OCI-LY7 (cell line): ENCODE results near the gene LCP1. TPM values are rescaled to one million over a fixed set of nuclear protein-coding genes. Genes with fewer than 3 reads are reported as not detected.

Experiments used
- BruUV-seq: library from RNA; stranded (reverse); fragments of 400-500 nt; replicated peaks from 2 replicates; lab custom pipeline; 2021; lab: Mats Ljungman, UMichigan
- CTCF ChIA-PET: fragments of 300-600 bp; sonication (Branson Sonifier 250); formaldehyde crosslinking; loops from one replicate; lab custom pipeline; 2022; ENCODE audit warnings: antibody characterized with exemption; ENCODE audit not compliant: unreplicated experiment; lab: Charles Lee
- POLR2A ChIA-PET: fragments of 300-600 bp; sonication (Branson Sonifier 250); formaldehyde crosslinking; loops from one replicate; lab custom pipeline; 2022; ENCODE audit warnings: antibody characterized with exemption; lab: Charles Lee
- DNase-seq: peaks from one replicate; pipeline ENCODE4 v3.0.0-alpha.2; 2015; ENCODE audit warnings: low spot score
- H2AFZ ChIP-seq: fragments of 200-600 bp; sonication (generic), shearing (Covaris generic); 2 replicates; pipeline ENCODE4 v1.6.1; 2014; ENCODE audit warnings: mild to moderate bottlenecking, antibody characterized with exemption, low read length, moderate library complexity
- H3K27ac ChIP-seq: fragments of 200-600 bp; sonication (generic); 2 replicates; pipeline ENCODE4 v1.5.1; 2014; ENCODE audit warnings: mixed run types, low read depth, mild to moderate bottlenecking, moderate library complexity, low read length, inconsistent platforms; ENCODE audit not compliant: poor library complexity, severe bottlenecking
- H3K36me3 ChIP-seq: fragments of 200-600 bp; sonication (generic); 2 replicates; pipeline ENCODE4 v1.6.1; 2014; ENCODE audit warnings: mild to moderate bottlenecking, antibody characterized with exemption, low read length, moderate library complexity, mixed read lengths; ENCODE audit not compliant: insufficient read depth
- H3K4me1 ChIP-seq: fragments of 200-600 bp; sonication (generic); 2 replicates; pipeline ENCODE4 v1.5.1; 2014; ENCODE audit warnings: mild to moderate bottlenecking, low read length; ENCODE audit not compliant: insufficient read depth, poor library complexity, severe bottlenecking
- H3K4me2 ChIP-seq: fragments of 200-600 bp; sonication (generic); 2 replicates; pipeline ENCODE4 v1.6.1; 2014; ENCODE audit warnings: mild to moderate bottlenecking, low read length
- H3K4me3 ChIP-seq: fragments of 200-600 bp; sonication (generic); 2 replicates; pipeline ENCODE4 v1.5.1; 2014; ENCODE audit warnings: mild to moderate bottlenecking, low read depth, low read length; ENCODE audit not compliant: poor library complexity, severe bottlenecking
- H3K79me2 ChIP-seq: fragments of 200-600 bp; sonication (generic); 2 replicates; pipeline ENCODE4 v1.6.1; 2016; ENCODE audit warnings: low read depth, mild to moderate bottlenecking, low read length, moderate library complexity, mixed read lengths; ENCODE audit not compliant: insufficient read depth
- H3K9me2 ChIP-seq: fragments of 200-600 bp; sonication (generic); 2 replicates; pipeline ENCODE4 v1.6.1; 2016; ENCODE audit warnings: mild to moderate bottlenecking, low read length, mixed read lengths; ENCODE audit not compliant: insufficient read depth
- H3K9me3 ChIP-seq: fragments of 200-600 bp; sonication (generic); 2 replicates; pipeline ENCODE4 v1.6.1; 2014; ENCODE audit warnings: mild to moderate bottlenecking, mixed run types, low read length, mixed read lengths
- H4K20me1 ChIP-seq: fragments of 200-600 bp; sonication (generic); 2 replicates; pipeline ENCODE4 v1.6.1; 2014; ENCODE audit warnings: mild to moderate bottlenecking, antibody characterized with exemption, low read length, moderate library complexity, mixed read lengths; ENCODE audit not compliant: insufficient read depth
- CTCF ChIP-seq: fragments of 200-600 bp; sonication (generic); conservative IDR thresholded peaks from 2 replicates; pipeline ENCODE4 v1.5.1; 2014; ENCODE audit warnings: mild to moderate bottlenecking, antibody characterized with exemption, low read length, moderate library complexity, mixed read lengths
- EZH2phosphoT487 ChIP-seq: fragments of 200-600 bp; sonication (generic); IDR thresholded peaks from 2 replicates; pipeline ENCODE4 v1.6.1; 2018; ENCODE audit warnings: low read depth, borderline replicate concordance, mild to moderate bottlenecking, mixed run types, antibody characterized with exemption, low read length, moderate library complexity, mixed read lengths
- intact Hi-C: fragments of 100-400 bp; cut with micrococcal nuclease; formaldehyde crosslinking; loops from one replicate; pipeline ENCODE4 v1.10.0; 2022; ENCODE audit not compliant: unreplicated experiment
- total RNA-seq, 2 experiments: library from RNA; depleted of rRNA in 1 of 2; stranded (reverse); fragments of >200 nt in 1 of 2; shearing (Covaris generic) in 1 of 2; gene quantifications; 2 replicates each; pipeline ENCODE4 v1.2.3, GENCODE V29; 2014 to 2022

Gene LCP1
- total RNA-seq, 2 experiments from 2014 or later, result 292 to 565 TPM

GRCh38 chr13:46197299-46198048 lies 15.5 kb upstream of the LCP1 start:
- Histone ChIP-seq H3K9me2 (no peaks in the 10 kb centered on the region), H3K27ac (no peak overlapping the region), H2AFZ (no peak overlapping the region), H3K4me2 (no peak overlapping the region), H3K79me2 (no peaks in the 10 kb centered on the region), H3K9me3 (no peaks in the 10 kb centered on the region), H4K20me1 (no peaks in the 10 kb centered on the region), H3K4me1 (no peaks in the 10 kb centered on the region), H3K36me3 (no peaks in the 10 kb centered on the region), H3K4me3 (no peak overlapping the region)
- POLR2A ChIA-PET, result no interaction called here
- BruUV-seq, result no TSS peak
- no peak for TF ChIP-seq CTCF
- TF ChIP-seq EZH2phosphoT487, result no peak
- no peak for DNase-seq
- intact Hi-C loops, result no loop called here
- CTCF ChIA-PET, result no interaction called here

GRCh38 chr13:46195016-46195415 lies 13.0 kb upstream of the LCP1 start:
- no peaks in the 10 kb centered on the region for H3K4me1 ChIP-seq
- BruUV-seq, result no TSS peak
- H4K20me1 ChIP-seq, result no peaks in the 10 kb centered on the region
- no peaks in the 10 kb centered on the region for H3K36me3 ChIP-seq
- TF ChIP-seq CTCF (no peak), EZH2phosphoT487 (no peak)
- no peak overlapping the region for H3K4me2 ChIP-seq
- no peak overlapping the region for H3K27ac ChIP-seq
- no peak overlapping the region for H2AFZ ChIP-seq
- no peak overlapping the region for H3K4me3 ChIP-seq
- ChIA-PET POLR2A (interaction anchor here (1.8 kb wide), 1 partner anchor 8 kb away, joined by 4 read pairs; no protein-coding TSS in a partner anchor), CTCF (no interaction called here)
- DNase-seq, result no peak
- no peaks in the 10 kb centered on the region for H3K9me3 ChIP-seq
- no peaks in the 10 kb centered on the region for H3K79me2 ChIP-seq
- intact Hi-C loops, result no loop called here
- no peaks in the 10 kb centered on the region for H3K9me2 ChIP-seq

- Histone ChIP-seq H3K4me1 (no peaks in the 10 kb centered on the region), H3K79me2 (no peaks in the 10 kb centered on the region), H3K9me3 (no peaks in the 10 kb centered on the region), H3K4me3 (no peak overlapping the region), H3K9me2 (no peaks in the 10 kb centered on the region), H3K4me2 (no peak overlapping the region), H4K20me1 (no peaks in the 10 kb centered on the region), H3K27ac (no peak overlapping the region), H3K36me3 (no peaks in the 10 kb centered on the region), H2AFZ (no peak overlapping the region)
- CTCF ChIA-PET, result no interaction called here
- intact Hi-C loops, result no loop called here
- DNase-seq, result no peak
- TF ChIP-seq CTCF (no peak), EZH2phosphoT487 (no peak)
- no TSS peak for BruUV-seq
- POLR2A ChIA-PET, result interaction anchor here (1.3 kb wide), 1 partner anchor 16 kb away, joined by 3 read pairs; no protein-coding TSS in a partner anchor
Measured at GRCh38 chr13:46192412-46192811, 10.4 kb upstream of the LCP1 start.
